HG02970 (cell line): Measurements from ENCODE around the gene PRSS21.

Experiments
- ATAC-seq: cut with Tn5 transposase; IDR thresholded peaks from one replicate; pipeline ENCODE4 v1.9.1; 2021; ENCODE audit warnings: mild to moderate bottlenecking, moderate library complexity, moderate number of reproducible peaks; ENCODE audit not compliant: unreplicated experiment, low FRiP score

Gene PRSS21

DNA sequence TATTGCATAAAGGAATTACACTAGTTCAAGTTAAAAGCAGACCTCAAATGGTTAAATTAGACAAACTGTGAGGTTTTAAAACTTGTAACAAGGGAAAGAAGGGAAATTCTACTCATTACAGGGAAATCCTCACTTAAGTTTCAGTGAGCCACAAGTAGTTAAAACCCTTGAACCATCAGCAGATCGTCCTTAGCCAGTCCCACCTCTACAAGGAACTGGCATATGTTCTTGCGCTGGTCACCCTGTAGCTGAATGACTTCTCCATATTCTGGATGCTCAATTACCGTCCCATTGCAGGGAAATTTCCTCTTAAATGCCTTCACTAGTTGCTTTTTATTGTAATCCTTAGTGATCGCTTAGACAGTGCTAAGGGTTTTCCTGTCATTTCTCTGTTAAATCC, 5.5 kb downstream of the PRSS21 start:
- ATAC-seq = no peak

DNA sequence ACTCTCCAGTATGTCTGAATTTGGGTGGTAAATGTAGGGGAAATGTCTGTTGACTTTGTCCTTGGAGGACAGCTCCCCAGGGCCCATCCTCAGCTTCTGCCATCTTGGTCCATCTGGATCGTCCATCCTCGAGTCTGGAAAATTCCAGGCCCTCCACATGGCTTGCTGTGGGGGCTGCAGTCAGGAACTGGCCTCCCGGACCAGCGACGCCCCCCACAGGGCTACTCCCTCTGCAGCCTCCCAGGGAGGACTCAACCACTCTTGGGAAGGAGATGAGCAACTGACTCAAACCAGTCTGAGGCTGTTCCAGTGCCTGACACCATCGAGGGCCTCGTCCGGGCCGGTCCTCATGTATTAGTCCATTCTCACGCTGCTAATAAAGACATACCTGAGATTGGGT, 7.6 kb downstream of the PRSS21 start:
- no peak for ATAC-seq

DNA sequence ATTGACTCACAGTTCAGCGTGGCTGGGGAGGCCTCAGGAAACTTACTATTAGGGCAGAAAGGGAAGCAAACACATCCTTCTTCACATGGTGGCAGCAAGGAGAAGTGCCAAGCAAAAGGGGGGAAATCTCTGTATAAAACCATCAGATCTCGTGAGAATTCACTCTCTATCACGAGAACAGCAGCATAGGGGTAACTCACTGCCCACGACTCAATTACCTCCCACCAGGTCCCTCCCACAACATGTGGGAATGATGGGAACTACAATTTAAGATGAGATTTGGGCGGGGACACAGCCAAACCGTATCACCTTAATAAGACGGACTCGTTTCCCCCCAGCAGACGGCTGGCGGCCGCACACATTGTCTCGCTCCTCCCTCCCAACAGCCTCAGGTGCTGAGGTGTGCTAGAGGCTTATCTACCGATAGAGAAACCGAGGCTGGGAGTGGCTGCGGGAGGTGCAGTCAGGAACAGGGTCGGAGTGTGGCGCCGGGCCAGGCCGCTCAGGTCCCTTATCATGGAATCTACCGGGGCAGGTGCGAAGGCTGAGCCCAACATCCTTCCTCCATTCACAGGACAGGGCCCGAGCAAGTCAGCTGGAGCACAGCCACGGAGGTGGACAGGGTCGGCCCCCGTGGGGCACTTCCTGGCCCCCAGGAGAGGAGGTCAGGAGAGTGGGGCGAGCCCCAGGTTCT, 8.2 kb downstream of the PRSS21 start:
- no peak for ATAC-seq

DNA sequence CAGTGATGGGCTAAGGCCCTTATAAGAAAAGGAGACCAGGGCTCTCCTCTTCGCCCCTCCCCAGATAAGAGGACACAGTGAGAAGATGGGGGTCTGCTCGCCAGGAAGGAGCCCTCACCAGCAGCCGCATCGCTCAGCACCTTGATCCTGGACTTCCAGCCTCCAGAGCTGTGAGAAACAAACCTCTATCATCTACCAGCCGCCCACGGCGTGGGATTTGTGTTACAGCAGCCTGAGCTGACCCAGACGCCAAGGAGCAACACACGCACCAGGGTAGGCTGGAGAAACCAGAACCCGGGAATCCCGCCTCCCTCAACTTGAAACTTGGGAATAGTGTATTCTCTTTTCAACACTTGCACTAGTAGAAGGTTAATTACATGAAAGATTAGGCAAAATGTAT, 8.9 kb downstream of the PRSS21 start:
- ATAC-seq = no peak

DNA sequence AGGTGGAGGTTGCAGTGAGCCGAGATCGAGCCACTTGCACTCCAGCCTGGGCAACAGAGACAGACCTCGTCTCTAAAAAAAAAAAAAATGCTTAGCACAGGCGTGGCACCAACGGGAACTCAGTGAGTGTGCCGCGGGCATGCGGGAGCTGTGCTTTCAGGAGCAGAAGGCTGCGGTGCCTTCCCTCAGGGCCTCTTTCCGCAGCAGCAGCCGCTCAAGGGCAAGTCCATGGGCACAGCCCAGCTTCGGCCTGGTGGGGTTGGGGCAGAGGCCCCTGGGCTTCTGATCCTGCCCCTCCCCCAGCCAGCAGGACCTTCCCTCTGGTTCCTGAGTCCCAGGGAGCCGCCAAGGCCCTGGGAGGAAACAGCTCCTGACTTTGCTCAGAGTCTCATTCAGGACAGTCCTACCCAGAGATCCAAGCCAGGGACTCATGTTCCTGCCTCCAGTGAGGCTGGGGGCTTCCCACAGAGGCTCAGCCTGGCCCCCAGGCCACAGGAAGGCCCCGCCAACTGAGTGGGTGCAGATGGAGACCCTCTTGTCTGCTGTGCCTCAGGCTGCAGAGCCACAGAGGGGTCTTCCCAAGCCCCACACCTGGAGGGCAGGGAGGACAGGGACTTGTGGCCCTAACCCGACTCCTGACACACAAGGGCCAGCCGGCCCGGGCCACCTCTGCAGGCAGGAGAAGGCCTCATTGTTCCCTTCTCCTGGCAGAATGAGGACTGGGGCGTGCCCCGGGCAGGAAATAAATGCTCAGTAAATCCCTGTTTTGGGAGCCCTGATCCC, 9.7 kb downstream of the PRSS21 start:
- no peak for ATAC-seq

DNA sequence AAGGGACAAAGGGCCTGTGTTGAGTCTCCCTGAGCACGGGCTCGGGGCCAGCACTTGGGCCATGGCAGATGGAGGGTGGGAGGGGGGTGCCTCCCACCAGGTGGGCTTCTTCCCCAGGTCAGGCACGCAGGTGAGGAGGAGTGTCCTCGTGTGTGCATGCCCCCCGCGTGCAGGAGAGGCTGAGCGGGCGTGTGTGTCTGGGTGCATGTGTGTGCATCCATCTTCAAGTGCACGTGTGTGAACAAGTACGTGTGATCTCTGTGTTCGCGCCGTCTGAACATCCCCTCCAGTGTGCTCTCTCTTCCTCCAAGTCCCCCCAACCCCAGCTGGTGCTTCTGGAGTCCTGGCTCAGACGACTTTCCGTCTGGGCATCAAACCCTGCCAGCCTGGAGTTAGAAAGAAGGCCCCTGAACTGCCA, 10.3 kb downstream of the PRSS21 start:
- no peak for ATAC-seq

DNA sequence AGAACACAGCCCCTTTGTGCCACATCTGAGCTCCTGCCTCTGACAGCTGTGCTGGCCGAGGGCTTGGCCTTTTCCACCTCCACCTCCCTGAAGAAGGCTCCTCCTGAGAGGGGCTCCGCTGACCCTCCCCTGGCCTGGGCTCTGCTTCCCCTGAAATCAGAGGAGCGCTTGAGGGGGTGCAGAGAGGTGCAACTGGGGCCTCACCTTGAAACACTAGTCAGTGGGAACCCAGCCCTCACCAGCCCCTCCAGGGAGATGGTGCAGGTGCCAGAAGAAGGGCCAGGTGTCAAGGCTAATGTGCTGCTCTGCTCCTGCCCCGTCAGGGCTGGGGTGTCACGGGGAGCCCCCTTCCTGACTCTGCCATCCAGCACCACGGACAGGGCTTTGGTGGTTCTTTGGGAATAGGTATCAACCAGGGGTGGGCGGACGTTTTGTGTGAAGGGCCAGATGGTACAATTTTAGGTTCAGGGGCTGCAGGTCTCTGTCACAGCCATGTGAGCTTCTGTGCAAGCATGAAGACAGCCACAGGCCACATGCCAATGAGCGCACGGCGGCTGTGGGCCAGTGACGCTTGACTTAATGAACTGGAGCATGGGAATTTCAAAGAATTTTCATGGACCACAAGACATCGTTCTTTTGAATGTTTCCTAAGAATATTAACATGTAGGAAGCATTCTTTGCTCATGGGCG, 10.9 kb downstream of the PRSS21 start:
- no peak for ATAC-seq

DNA sequence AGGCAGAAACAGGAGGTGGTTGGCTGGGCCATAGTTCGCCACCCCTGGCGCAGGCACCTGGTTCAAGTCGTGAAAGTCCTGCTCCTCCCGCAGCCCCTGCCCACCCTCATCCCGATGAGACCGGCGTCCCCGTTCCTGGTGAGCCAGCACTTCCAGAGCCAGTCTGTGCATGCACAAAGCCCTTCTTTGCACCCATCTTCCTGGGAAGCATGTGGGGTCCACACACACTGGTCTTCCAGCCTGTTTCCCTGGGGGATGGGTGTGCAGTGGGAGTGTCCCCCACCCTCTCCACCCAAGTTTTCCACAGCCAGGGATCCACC, 11.4 kb downstream of the PRSS21 start:
- ATAC-seq = no peak

DNA sequence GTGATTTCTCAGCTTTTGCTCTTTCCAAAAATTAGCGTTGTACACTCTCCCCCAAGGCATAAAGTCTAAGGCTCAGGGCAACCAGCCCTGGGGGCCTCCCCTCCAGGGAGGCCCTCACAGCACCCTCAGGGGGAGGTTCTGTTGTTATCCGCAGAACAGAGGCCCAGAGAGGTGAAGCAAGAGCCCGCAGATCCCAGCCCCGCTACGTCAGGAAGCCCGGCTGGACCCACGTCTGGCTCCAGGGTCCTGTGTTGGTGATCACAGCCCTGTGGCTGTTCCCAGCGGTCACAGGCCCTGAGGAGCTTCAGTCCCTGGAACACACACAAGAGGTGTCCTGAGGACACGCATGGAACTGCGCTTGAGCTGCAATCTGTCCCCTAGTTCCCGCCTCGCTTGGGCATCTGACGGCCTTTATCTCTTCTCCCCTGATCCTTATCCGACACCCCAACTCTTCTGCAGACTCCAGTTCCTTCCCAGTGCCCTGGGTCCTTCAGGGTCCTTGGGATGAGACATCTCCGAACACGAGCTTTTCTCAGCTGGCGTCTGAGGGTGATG, 11.9 kb downstream of the PRSS21 start:
- ATAC-seq = no peak

DNA sequence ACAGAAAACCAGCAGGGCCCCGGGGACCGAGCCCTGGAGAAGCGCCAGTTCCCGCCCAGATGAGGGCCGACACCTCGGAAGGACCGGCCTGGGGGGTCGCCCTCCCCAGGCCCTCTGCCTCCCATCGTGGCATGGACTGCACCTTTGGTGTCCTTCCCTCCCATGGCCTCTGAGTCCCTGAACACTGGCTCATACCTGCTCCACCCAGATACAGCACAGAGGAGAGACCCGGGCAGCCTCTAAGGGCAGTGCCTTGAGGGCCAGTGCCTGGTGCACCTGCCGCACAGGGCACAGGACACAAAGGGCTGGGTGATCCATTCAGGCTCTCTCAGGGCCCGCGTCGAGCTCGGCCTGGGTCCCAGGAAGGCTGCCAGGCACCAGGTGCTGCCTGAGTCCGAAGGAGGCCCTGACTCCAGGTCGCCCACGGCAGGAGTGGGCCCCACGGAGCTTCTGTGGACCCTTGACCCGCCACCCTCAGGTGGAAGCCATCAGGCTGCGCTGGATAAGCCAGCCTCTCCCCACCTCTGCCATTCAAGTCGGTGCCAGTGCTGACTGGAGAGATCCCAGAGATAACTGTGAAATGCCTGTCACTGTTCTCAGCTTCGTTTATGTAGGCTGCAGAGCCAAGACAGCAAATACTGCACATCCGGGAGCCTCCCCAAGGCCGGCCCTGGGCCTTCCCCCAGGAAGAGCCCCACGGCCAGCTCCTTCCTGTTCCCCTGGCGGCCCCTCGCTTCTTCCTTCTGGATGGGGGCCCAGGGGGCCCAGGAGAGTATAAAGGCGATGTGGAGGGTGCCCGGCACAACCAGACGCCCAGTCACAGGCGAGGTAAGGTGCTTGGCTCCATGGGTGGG, 12.7 kb downstream of the PRSS21 start, which contains the start of gene ZG16B:
Gene ZG16B, plus strand, starts transcription at position 803 of the 854 bp plus-strand sequence. CDS start 139 bp downstream, outside the sequence.
- no peak for ATAC-seq

DNA sequence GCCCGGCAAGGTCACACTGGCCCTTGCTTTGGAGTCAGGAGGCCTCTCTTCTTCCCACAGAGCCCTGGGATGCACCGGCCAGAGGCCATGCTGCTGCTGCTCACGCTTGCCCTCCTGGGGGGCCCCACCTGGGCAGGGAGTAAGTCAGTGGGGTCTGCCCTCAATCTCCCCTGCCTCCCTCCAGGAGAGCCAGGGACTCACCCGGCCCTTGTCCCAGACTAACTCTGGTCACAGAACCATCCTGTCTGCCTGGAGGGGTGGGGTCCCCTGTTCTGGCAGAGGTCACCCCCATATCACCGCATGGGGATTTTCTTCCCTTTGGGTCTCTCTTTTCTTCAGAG, 13.3 kb downstream of the PRSS21 start:
- no peak for ATAC-seq

DNA sequence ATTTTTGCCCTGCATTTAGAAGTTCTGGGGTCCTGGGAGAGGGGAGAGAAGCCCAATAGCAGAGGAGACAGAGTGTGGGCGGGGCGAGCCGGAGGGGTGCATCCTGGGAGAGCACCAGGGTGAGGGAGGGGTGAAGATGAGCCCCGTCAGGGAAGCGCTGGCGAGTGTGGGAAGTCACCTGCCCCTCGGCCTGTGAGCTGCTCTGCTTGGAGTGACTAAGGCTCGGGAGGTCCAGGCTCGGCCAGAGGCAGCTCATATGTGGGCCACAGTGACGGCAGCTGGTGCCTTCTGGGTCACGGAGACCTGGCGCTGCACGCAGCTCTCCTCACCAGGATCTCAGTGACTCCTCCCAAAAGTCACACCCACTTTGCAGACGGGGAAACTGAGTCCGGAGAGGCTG, 14.2 kb downstream of the PRSS21 start:
- ATAC-seq = no peak

DNA sequence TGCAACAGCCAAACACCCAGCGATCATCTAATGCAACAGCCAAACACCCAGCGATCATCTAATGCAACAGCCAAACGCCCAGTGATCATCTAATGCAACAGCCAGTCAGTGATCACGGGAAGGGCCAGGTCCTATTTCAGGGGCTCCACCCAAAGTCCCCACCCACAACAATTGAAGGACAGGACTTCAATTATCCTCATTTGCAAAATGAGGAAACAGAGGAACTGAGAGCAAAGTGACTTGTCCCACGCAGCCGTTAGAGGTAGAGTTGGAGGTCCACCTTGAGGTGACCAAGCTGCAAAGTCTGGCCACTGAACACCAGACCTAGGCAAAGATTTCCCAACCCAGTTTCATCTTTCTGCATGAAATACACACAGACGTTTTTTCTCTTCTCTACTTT, 16.7 kb downstream of the PRSS21 start:
- ATAC-seq = no peak

DNA sequence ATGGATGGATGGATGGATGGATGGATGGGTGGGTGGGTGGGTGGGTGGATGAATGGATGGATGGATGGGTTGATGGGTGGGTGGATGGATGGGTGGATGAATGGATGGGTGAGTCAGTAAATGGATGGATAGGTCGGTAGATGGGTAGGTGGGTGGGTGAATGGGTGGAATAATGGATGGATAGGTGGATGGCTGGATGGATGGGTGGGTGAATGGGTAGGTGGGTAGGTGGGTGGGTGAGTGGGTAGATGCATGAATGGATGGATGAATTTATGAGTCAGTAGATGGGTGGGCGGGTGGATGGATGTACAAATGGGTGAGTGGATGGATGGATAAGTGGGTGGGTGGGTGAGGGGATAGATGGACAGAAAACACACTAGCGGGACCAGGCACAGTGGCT, 17.9 kb downstream of the PRSS21 start:
- ATAC-seq = no peak

DNA sequence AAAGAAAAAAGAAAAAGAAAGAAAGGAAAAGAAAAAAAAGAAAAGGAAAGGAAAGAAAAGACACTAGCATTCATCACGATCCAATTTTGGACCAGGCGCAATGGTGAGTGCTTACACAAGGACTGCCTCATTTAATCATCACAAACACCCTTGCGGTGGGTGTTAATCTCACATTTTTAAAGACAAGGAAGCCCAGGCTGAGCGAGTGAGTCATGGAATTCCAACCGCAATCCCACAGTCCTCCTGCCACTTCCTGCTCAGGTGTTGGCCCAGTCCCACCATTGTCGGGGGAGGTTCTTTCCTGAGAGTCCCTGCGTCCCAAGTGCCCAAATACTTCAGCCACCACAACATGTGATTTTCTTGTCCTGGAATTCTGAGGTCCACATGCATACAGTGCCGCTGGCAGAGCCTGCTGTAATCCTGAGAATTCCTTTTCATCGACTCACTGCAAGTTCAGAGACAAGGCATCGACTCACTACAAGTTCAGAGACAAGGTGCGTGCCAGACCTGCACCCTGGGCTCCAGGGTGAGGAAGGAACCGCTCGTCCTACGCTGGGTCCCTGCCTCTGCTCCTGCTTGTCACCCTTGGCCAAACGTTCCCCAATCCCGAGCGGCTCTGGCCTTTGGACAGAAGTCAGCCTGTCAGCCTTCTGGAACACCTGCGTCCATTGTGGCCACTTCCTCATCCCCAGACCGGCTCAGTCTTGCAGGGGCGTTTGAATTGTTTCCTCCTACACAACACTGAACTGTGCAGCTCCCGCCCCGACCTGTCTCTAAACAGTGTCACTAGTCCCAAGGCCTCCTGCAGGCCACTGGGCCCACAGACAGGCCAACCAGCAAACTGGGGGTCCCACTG, 18.8 kb downstream of the PRSS21 start:
- ATAC-seq = no peak

DNA sequence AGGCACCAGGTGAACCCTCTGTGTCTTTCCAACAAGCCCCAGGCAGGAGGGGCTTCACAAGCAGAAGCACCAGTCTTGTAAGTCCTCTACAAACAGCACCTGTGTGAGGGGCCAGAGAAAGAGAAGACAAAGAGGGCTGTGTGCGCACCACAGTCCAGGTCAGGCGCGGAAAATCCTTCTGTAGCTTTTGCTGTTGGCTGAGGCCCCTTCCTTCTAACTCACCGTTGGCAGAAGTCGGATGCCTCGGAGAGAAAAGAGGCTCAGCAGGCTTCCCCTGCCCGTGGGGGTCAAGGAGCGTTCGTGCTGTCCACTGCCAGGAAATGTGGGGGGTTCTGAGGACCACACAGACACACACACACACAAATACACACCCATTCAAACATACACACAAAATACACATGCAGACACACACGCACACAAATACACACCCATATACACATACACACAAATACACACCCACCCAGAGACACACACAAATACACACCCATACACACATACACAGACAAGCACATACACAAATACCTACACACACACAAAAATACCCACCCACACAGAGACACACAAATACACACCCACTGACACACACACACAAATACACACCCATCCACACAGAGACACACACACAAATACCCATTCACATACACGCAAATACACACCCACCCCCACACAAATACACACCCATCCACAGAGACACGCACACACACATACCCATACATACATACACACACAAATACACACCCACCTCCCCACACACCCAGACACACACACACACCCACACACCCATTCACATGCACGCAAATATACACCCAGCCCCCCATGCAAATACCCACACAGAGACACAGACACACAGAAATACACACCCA, 19.8 kb downstream of the PRSS21 start:
- no peak for ATAC-seq

DNA sequence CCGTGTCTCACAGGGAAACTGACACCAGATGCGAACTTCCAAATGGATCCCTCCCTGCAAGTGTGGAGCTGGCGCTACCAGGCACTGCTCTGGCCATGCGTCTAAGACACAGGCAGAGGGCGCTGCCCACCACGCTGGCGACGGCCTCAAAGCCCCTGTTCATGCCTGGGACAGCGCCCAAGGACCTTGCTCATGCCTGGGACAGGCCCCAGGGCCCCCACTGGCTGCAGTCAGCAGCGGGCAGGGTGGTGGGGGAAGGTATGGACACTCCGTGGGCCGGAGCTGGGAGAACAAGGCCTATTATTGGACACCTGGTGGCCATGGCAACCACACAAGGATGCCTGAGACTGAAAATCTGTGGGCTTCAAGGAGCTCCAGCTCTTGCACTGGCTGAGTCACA, 21.9 kb downstream of the PRSS21 start:
- ATAC-seq = no peak

DNA sequence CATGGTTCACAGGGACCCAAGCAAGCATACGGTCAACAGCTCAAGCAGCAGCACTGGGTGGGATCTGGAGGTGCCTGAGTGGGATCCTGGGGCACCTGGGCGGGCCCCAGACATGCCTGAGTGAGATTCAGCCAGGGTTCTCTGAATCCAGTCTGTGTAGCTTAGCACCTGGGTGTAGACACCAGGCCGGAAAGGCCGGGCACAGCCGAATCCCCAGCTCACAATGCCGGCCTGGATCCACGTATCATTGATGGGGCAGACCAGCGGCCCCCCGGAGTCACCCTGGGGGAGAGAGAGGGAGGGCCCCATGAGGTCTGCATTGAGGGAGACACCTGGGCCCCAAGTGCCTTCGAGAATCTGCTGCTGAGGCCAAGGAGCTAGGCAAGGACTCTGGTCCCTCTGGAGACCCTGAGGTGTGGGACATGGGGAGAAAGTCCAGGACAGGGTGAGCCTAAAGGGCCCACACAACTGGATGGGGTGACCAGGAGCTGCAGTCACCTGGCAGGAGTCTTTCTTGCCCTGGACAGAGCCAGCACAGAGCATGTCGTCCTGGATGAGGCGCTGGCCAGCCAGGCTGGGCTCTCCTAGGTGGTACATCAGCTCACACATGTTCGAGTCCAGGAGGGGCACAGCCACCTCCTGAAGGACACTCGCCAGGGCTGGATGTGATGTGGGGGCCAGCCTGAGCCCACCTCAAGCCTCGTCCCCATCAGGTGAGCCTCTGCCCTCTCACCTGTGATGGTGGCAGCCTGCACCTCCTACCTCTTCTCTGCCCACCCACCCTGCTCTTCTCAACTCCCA, 22.8 kb downstream of the PRSS21 start:
- no peak for ATAC-seq
